Activated CD8-positive, alpha-beta memory T cell treated with anti-CD3 and anti-CD28 coated beads for 36 hours (primary cell): ENCODE data around the gene LYPLAL1. TPM values are rescaled to one million over a fixed set of nuclear protein-coding genes. Genes with fewer than 3 reads are reported as not detected.
"Not testable (repeated sequence)": the region's sequence is repeated elsewhere in the genome, so short reads cannot be mapped to it uniquely, and the experiment has no call there.

Source experiments
- CTCF ChIA-PET: fragments of 350-600 bp; sonication (Branson Sonifier 250); formaldehyde crosslinking; loops from one replicate; lab custom pipeline; 2021; ENCODE audit warnings: antibody characterized with exemption; lab: Charles Lee
- POLR2A ChIA-PET: fragments of 350-600 bp; sonication (Branson Sonifier 250); formaldehyde crosslinking; loops from one replicate; lab custom pipeline; 2021; ENCODE audit warnings: antibody characterized with exemption; lab: Charles Lee
- total RNA-seq, 2 experiments: library from RNA; stranded (reverse); gene quantifications; one replicate each; pipeline ENCODE4 v1.2.3, GENCODE V29; 2021

LYPLAL1 gene
- total RNA-seq, 2 experiments from 2014 or later: 20.1 to 20.4 TPM

GRCh38 chr1:219190605-219191004 lies 16.9 kb downstream of the LYPLAL1 start:
- ChIA-PET POLR2A (no interaction called here), CTCF (no interaction called here)

DNA sequence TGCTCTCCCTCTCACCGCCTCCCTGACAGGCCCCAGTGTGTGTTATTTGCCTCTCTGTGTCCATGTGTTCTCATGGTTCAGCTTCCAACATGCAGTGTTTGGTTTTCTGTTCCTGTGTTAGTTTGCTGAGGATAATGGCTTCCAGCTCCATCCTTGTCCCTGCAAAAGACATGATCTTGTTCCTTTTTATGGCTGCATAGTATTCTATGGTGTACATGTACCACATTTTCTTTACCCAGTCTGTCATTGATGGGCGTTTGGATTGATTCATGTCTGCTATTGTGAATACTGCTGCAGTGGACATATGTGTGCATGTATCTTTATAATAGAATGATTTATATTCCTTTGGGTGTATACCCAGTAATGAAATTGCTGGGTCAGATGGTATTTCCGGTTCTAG lies 22.2 kb downstream of the LYPLAL1 start:
- POLR2A ChIA-PET, CTCF ChIA-PET: not testable (repeated sequence)

- CTCF ChIA-PET: no interaction called here
- POLR2A ChIA-PET: no interaction called here
Measured at GRCh38 chr1:219201656-219202055, 28.0 kb downstream of the LYPLAL1 start.

DNA sequence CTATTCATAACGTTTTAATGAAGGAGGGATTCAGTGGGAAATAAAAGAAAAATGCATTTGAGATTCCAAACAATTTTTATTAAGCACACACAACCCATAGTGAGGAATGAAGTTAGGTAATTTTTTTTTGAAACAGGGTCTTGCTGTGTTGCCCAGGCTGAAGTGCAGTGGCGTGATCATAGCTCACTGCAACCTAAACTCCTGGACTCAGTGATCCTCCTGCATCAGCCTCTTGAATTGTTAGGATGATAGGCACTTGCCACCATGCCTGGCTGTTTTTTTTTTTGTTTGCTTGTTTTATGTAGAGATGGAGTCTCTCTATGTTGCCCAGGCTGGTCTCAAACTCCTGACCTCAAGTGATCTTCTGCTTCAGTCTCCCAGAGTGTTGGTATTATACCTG lies 28.9 kb downstream of the LYPLAL1 start:
- POLR2A ChIA-PET: no interaction called here
- CTCF ChIA-PET: no interaction called here

DNA sequence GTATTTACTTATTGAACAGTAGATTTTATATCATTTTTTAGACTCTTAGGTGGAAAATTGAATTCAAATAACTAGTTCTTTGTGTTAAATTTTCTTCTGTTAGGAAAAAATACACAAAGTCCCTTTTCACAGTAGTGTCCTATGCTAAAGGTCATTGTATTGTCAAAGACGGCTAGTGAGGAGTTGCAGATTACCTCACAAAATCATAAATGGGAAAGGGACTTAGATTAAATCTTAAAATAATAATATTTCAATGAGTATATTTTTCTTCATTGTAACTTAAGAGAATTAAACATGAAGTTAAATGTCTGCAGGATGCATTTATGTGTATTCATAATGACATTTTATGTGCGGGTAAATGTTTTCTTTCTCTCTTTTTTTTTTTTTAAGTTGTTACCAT lies 32.7 kb downstream of the LYPLAL1 start:
- ChIA-PET POLR2A (no interaction called here), CTCF (no interaction called here)

- CTCF ChIA-PET: no interaction called here
- POLR2A ChIA-PET: no interaction called here
Measured at GRCh38 chr1:219209578-219209977, 35.9 kb downstream of the LYPLAL1 start.

DNA sequence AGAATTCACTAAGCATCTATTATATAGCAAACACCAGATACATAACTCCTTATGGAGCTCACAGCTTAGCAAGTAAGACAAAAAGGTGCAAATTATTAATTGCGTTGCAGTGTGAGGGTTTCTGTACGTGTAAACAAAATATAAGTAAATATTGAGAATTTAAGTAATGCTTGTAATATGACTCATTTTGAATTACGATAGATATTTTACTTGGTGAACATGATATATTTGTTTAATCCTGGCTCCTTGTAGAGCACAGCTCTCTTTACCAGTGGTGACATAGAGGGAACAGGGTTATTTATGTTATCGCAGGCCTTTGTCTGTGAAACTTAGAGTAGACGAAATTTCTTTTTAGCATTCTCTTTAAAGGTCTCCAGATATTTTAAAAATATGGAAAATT lies 36.4 kb downstream of the LYPLAL1 start:
- POLR2A ChIA-PET: no interaction called here
- CTCF ChIA-PET: interaction anchor here (0.8 kb wide), 1 partner anchor 21 kb away, joined by 3 read pairs; no protein-coding TSS in a partner anchor

DNA sequence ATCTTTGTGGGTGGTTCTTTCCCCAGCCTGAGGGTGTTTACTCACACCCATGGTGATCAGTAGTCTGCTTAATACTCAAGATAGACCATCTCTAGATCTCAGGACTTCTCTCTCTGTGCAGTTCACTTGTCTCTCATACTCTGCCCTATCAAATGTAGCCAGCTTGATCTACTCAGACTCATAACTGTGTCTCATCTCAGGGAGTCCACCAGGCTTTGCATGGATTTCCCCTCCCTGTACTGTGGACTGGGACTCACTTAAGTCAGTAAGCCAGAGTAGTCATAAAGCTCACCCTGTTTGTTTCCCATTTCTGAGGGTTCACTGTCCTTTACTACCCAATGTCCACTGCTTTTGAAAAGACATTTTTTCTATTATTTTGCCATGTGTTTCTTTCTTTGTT lies 41.8 kb downstream of the LYPLAL1 start:
- ChIA-PET POLR2A (no interaction called here), CTCF (no interaction called here)

DNA sequence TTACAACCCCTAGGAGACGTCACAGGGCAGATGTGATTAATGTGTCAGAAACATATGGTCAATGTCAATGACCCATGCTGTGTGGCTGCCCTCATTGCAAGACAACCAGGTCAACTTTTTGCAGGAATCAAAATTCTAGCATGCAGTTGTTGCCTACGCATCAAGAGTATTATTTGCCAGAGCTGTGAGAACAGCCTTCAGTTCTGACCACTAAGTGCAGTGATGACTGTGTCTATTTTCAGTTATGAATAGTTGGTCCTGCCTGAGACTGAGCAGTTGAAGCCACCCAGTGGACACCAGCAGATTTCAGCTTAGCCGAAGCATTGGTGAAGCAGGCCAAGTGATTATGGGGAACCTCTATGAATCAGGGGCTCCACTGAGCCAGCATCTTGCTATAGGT lies 47.3 kb downstream of the LYPLAL1 start:
- CTCF ChIA-PET: interaction anchor here (0.6 kb wide), 1 partner anchor 8 kb away, joined by 3 read pairs; no protein-coding TSS in a partner anchor

GRCh38 chr1:219223496-219223895 lies 49.8 kb downstream of the LYPLAL1 start:
- ChIA-PET CTCF (no interaction called here), POLR2A (no interaction called here)

More for the DNA sequence above, 47.3 kb downstream of the LYPLAL1 start:
- POLR2A ChIA-PET: no interaction called here

DNA sequence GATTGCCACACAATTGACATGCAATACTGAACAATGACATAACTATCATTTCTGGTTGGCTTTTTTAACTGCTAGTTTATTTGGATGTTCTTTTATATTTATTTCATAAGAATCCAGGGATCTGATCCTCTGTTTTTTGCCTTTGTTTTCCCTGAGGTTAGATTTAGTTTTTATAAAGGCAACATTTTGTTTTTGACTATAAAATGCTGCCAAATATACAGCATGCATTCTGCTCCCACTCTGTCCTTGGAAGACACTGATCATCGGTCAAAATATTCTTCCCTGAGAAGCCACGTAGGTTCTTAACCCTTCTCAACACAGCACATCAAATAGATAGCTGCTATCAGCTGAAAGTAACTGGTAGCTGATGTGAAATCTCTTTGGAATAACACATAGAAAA lies 52.5 kb downstream of the LYPLAL1 start:
- POLR2A ChIA-PET: no interaction called here
- CTCF ChIA-PET: no interaction called here

GRCh38 chr1:219227360-219228057 lies 53.8 kb downstream of the LYPLAL1 start:
- ChIA-PET CTCF (no interaction called here), POLR2A (no interaction called here)

- CTCF ChIA-PET: no interaction called here
- POLR2A ChIA-PET: no interaction called here
Measured at GRCh38 chr1:219228058-219228419, 54.4 kb downstream of the LYPLAL1 start.

DNA sequence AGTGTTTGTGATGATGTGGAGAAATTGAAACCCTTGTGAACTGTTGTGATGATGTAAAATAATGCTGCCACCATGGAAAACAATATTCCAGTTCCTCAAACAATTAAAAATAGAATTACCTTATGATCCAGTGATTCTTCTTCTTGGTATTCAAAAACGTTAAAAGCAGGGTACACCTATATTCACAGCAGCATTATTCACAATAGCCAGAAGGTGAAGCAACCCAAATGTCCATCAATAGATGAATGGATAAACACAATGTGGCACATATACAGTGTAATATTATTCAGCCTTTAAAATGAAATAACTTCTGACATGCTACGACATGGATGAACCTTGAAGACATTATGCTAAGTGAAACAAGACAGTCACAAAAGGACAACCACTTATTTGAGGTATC lies 59.2 kb downstream of the LYPLAL1 start:
- POLR2A ChIA-PET: no interaction called here
- CTCF ChIA-PET: no interaction called here

DNA sequence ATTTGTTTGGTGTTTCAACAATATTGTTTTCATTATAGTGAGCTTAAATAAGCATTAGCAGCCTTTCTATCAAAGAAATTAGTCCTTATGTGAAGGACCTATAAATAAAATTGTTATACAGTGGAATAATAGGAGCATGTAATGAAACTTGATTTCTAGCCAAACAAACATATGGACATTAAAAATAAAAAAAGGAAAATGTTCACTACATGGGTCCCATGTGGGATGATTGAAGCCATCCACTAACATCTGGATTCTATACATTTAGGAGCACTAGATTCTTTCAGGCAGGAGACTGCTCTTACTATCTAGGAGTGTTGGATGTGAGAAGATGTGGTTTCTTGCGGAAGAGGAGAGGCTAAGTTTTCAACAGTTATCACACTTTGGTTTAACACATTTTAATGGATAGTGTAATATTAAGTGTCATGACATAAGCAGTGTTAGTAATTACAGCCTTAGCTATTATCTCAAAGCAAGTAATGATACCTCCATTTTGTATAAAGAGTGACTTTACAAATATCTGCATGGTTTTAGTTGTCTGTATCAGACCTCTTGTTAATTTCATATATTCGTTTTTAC lies 62.3 kb downstream of the LYPLAL1 start:
- CTCF ChIA-PET: no interaction called here
- POLR2A ChIA-PET: no interaction called here

DNA sequence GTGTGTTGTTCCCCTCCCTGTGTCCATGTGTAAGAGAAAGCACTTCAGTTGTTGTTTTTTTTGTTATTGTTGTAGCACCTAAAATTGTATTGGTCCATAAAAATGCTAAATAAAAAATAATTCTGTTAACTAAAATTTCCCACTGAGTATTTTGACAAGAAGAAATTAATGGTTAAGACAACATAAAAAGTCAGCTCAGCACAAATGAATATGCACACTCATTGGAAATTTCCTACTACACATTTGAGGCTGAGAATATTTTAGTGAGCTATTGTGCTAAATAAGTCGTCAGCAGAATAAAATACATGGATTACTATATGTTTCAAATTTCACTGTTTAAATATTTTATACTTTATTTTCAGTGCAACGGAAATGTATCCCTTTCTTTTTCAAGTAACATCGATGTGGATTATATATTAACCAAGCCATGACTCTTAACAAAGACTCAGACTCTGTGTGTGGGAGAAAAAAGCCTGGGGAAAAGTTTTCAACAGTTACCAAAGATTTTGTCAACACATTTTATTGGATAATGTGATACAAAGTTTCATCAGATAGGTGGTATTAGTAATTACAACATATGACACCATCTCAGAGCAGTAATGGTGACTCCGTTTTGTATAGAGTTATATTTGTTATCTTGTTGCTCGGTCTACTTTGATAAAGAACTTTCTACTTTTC lies 63.4 kb downstream of the LYPLAL1 start:
- CTCF ChIA-PET: no interaction called here
- POLR2A ChIA-PET: no interaction called here

DNA sequence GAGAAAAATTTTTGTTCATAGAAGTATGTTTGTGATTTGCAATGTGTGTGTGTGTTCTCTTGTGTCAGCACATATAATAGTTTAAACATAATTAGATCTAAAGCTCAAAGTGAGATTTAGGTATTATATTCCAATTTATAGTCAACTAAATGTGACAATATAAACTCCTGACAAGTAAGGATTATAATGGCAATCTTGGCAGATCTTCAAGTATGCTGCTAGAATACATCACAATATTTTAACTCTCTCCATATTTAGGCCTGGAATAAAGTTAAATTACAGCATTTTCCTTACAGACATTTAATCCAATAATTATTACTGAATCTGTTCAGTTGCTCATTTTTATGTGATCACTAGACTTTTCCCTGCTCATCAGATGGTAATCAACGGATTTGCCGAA lies 65.8 kb downstream of the LYPLAL1 start:
- ChIA-PET CTCF (no interaction called here), POLR2A (no interaction called here)

DNA sequence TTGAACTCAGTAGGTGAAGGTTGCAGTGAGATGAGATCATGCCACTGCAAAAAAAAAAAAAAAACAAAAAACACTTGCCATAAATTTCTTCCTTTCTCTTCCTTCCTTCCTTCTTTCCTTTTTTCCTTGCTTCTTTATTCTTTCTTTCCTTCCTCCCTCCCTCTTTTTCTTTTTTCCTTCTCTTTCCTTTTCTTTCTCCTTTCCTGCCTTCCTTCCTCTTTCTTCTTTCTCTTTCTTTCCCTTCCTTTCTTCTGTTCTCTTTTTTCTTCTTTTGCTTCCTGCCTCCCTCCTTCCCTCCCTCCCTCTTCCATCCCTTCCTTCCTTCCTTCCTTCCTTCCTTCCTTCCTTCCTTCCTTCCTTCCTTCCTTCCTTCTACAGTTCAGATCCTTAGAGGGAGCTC lies 71.2 kb downstream of the LYPLAL1 start:
- ChIA-PET CTCF (no interaction called here), POLR2A (no interaction called here)

GRCh38 chr1:219247441-219247840 lies 73.8 kb downstream of the LYPLAL1 start:
- ChIA-PET CTCF (no interaction called here), POLR2A (no interaction called here)

GRCh38 chr1:219250468-219250867 lies 76.8 kb downstream of the LYPLAL1 start:
- CTCF ChIA-PET, POLR2A ChIA-PET: not testable (repeated sequence)

DNA sequence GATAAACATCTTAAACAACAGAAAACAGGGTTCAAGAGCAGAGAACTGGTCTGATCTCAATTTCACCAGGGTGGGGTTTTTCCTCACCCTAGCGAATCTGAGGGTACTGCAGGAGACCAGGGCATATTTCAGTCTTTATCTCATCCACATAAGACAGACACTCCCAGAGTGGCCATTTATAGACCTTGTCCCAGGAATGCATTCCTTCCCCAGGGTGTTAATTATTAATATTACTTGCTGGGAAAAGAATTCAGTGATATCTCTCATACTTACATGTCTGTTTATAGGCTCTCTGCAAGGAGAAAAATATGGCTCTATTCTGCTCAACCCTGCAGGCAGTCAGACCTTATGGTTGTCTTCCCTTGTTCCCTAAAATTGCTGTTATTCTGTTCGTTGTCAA lies 84.1 kb downstream of the LYPLAL1 start:
- CTCF ChIA-PET: no interaction called here
- POLR2A ChIA-PET: no interaction called here
